OCI-LY1 (cell line): Measurements from ENCODE around the gene PANK4.

Source experiments
- H2AFZ ChIP-seq: fragments of 200-600 bp; sonication (generic), shearing (Covaris generic); 2 replicates; pipeline ENCODE4 v1.6.0; 2014; ENCODE audit warnings: antibody characterized with exemption, mild to moderate bottlenecking, low read length
- H3F3A ChIP-seq: fragments of 200-600 bp; sonication (generic), shearing (Covaris generic); 2 replicates; pipeline ENCODE4 v1.6.0; 2014; ENCODE audit warnings: mild to moderate bottlenecking, antibody characterized with exemption, low read length, moderate library complexity; ENCODE audit not compliant: insufficient read depth
- H3K27ac ChIP-seq: fragments of 200-600 bp; sonication (generic); 2 replicates; pipeline ENCODE4 v1.5.1; 2014; ENCODE audit warnings: low read length, mixed run types, mild to moderate bottlenecking, low read depth; ENCODE audit not compliant: poor library complexity, severe bottlenecking
- H3K27me3 ChIP-seq: fragments of 200-600 bp; sonication (generic); 2 replicates; pipeline ENCODE4 v1.6.0; 2014; ENCODE audit warnings: antibody characterized with exemption, mild to moderate bottlenecking, low read length, moderate library complexity; ENCODE audit not compliant: insufficient read depth
- H3K36me3 ChIP-seq: fragments of 200-600 bp; sonication (generic); 2 replicates; pipeline ENCODE4 v1.6.1; 2014; ENCODE audit warnings: mild to moderate bottlenecking, antibody characterized with exemption, low read length, moderate library complexity, mixed read lengths; ENCODE audit not compliant: insufficient read depth
- H3K4me1 ChIP-seq: fragments of 200-600 bp; sonication (generic); 2 replicates; pipeline ENCODE4 v1.5.1; 2014; ENCODE audit warnings: mild to moderate bottlenecking, low read length, moderate library complexity; ENCODE audit not compliant: insufficient read depth, severe bottlenecking
- H3K4me2 ChIP-seq: fragments of 200-600 bp; sonication (generic), shearing (Covaris generic); 2 replicates; pipeline ENCODE4 v1.6.1; 2014; ENCODE audit warnings: low read length
- H3K4me3 ChIP-seq: fragments of 200-600 bp; sonication (generic); 2 replicates; pipeline ENCODE4 v1.5.1; 2014; ENCODE audit warnings: low read length, low read depth, mild to moderate bottlenecking, mixed read lengths; ENCODE audit not compliant: poor library complexity, severe bottlenecking
- H3K79me2 ChIP-seq: fragments of 200-600 bp; shearing (Covaris generic); 2 replicates; pipeline ENCODE4 v1.6.1; 2016; ENCODE audit warnings: mixed run types, low read length, mixed read lengths; ENCODE audit not compliant: insufficient read depth
- H3K9ac ChIP-seq: fragments of 200-600 bp; sonication (generic), shearing (Covaris generic); 2 replicates; pipeline ENCODE4 v1.6.1; 2014; ENCODE audit warnings: mild to moderate bottlenecking, low read length, mixed read lengths
- H3K9me2 ChIP-seq: fragments of 200-600 bp; sonication (generic), shearing (Covaris generic); 2 replicates; pipeline ENCODE4 v1.6.1; 2014; ENCODE audit warnings: low read depth, mild to moderate bottlenecking, low read length, mixed read lengths
- H3K9me3 ChIP-seq: fragments of 200-600 bp; shearing (Covaris generic); 2 replicates; pipeline ENCODE4 v1.6.1; 2014; ENCODE audit warnings: low read length, mixed read lengths
- H4K20me1 ChIP-seq: fragments of 200-600 bp; sonication (generic), shearing (Covaris generic); 2 replicates; pipeline ENCODE4 v1.6.0; 2016; ENCODE audit warnings: mild to moderate bottlenecking, low read length; ENCODE audit not compliant: insufficient read depth
- EZH2 ChIP-seq: fragments of 200-600 bp; sonication (generic), shearing (Covaris generic); IDR thresholded peaks from 2 replicates; pipeline ENCODE4 v1.8.0; 2017; ENCODE audit warnings: borderline replicate concordance, mixed run types, mild to moderate bottlenecking, antibody characterized with exemption, low read length, moderate library complexity, mixed read lengths
- TF ChIP-seq, protein P1 (sequence below): fragments of 200-600 bp; sonication (generic), shearing (Covaris generic); IDR thresholded peaks from 2 replicates; pipeline ENCODE4 v1.5.1; 2017; ENCODE audit warnings: mild to moderate bottlenecking, antibody characterized with exemption, low read length, moderate library complexity, mixed read lengths

PANK4 gene

DNA sequence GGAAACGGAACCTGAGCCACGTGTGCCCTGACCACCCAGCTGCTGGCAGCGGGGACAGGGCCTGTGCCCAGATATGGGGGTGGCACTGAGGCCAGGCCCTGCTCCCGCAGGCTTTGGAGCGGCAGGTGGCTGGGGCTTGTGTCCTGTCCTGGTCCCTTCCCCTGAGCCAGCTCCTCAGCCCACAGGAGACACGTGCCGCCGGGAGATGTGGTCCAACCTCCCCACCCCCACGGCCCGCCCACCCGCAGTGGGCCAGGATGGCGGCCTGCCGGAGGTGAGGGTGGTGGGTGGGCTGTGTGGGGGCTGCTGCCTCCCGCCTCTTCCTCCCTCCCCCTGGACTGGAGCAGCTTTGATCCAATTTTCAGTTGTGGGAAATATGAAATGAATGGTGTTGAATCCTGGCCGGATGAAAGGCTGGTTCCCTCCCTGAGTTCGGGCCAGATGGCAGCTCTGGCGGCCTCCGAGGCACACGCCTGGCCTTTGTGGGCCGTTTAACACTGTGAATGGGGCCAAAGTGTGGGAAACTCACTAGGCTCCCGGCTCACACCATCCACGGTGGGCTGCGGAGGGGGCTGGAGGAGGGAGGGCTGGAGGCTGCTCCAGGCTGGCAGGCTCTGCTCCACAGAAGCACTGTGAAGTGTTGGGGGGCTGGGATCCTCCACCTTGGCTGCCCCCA is 6.2 kb upstream of the PANK4 start:
- Histone ChIP-seq H3K36me3 (no peaks in the 10 kb centered on the region), H2AFZ (no peak overlapping the region), H3F3A (no peaks in the 10 kb centered on the region), H3K4me3 (no peak overlapping the region), H3K4me2 (no peak overlapping the region), H3K79me2 (no peaks in the 10 kb centered on the region), H3K4me1 (no peaks in the 10 kb centered on the region), H3K9me3 (no peaks in the 10 kb centered on the region), H3K9me2 (no peaks in the 10 kb centered on the region), H3K27ac (no peak overlapping the region), H3K27me3 (0 out of 2 replicates have a peak, but pooled peaks cover 9% of the 10 kb centered on the region), H4K20me1 (no peaks in the 10 kb centered on the region), H3K9ac (no peak overlapping the region)
- TF ChIP-seq EZH2: no peak
- TF ChIP-seq, protein P1, sequence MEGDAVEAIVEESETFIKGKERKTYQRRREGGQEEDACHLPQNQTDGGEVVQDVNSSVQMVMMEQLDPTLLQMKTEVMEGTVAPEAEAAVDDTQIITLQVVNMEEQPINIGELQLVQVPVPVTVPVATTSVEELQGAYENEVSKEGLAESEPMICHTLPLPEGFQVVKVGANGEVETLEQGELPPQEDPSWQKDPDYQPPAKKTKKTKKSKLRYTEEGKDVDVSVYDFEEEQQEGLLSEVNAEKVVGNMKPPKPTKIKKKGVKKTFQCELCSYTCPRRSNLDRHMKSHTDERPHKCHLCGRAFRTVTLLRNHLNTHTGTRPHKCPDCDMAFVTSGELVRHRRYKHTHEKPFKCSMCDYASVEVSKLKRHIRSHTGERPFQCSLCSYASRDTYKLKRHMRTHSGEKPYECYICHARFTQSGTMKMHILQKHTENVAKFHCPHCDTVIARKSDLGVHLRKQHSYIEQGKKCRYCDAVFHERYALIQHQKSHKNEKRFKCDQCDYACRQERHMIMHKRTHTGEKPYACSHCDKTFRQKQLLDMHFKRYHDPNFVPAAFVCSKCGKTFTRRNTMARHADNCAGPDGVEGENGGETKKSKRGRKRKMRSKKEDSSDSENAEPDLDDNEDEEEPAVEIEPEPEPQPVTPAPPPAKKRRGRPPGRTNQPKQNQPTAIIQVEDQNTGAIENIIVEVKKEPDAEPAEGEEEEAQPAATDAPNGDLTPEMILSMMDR: no peak

DNA sequence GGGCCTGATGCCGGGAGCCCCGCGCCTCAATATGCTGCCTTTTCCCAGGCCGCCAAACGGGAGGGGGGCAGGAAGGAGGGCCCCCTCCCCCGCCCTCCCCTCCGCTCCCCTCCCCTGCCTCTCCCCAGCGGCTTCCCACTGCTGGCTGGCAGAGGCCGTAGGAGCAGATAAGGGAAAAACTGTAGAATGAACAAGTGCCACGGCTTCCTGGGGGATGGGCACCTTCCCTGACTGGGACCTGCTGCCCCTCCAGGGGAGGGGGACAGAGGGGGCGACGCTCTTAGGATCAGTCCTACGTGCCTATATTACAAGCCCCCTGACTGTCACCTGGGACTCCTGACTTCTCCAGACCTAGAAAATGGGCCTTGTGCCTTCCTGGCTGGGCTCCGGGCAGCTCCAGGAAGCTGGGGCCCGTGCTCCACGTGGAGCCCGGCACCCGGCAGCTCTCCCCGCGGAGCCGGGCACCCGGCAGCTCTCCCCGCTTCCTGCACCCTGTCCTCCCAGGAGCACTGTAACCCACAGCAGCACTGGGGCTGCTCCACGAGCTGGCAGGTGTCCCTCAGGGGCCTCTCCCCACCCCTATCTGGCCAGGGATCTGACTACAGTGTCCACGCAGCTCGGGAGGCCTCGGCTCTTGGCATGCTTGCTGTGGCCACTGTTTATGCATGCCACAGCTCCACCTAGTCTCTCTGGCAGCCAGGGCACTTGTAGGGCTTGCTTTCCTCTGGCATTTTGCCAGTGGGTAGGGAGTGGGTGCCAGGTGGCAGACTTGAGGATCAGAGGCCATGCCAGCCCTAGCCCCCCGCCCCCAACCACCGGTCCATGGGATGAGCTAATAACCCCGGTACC is 4.3 kb upstream of the PANK4 start:
- Histone ChIP-seq H3K79me2 (0 out of 2 replicates have a peak, but pooled peaks cover under 1% of the 10 kb centered on the region), H3K4me1 (peaks cover 6% of the 10 kb centered on the region), H3K9me2 (no peaks in the 10 kb centered on the region), H3K4me2 (no peak overlapping the region), H3K9ac (no peak overlapping the region), H2AFZ (no peak overlapping the region), H3F3A (no peaks in the 10 kb centered on the region), H4K20me1 (no peaks in the 10 kb centered on the region), H3K9me3 (no peaks in the 10 kb centered on the region), H3K36me3 (no peaks in the 10 kb centered on the region), H3K4me3 (no peak overlapping the region), H3K27me3 (0 out of 2 replicates have a peak, but pooled peaks cover 17% of the 10 kb centered on the region), H3K27ac (no peak overlapping the region)
- TF ChIP-seq, protein P1: no peak
- TF ChIP-seq EZH2: no peak

DNA sequence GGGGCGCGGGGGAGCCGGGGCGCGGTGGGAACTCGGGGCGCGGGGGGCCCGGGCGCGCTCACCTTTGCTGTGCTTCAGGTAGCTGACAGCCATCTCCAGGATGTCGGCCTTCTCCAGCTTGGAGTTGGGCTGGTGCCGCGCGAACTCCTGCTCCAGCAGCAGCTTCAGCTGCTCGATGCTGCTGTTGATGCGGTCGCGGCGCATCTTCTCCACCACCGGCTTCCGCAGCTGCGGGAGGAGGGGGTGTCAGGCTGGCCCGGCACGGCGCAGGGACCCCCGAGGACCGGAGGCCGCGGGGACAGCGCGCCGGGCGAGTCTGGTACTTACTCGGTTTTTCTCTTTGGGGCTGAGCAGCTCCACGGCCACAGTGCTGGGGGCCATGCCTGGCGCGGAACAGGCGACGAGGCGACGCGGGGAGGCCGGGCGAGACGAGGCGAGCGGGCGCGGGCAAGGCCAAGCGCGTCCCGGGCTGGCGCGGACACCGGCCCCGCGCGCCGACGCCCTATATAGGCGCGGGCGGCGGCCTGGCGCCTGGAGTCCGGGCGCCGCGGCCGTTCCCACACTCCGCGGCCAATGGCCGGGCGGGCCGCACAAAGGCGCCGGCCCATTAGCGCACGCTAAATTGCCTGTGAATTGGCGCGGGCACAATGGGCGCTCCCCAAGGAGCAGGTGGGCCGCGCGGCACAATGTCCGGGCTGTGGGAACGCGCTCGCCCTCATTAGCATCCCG is 3.6 kb upstream of the PANK4 start, which contains the start of gene HES5:
TSS of gene HES5 (minus strand) at position 480 of the 729 bp plus-strand sequence. CDS start at position 381, 99 bp downstream.
- no peak within 1 kb of the TSS for H2AFZ ChIP-seq
- peaks cover 12% of the 10 kb centered on the region for H3K4me1 ChIP-seq
- no peak within 1 kb of the TSS for H3K4me3 ChIP-seq
- no peaks in the 10 kb centered on the region for H3K36me3 ChIP-seq
- peaks cover 9% of the 10 kb centered on the region for H3K79me2 ChIP-seq
- TF ChIP-seq EZH2: no peak
- TF ChIP-seq, protein P1: no peak
- no peak within 1 kb of the TSS for H3K27ac ChIP-seq
- H4K20me1 ChIP-seq: no peaks in the 10 kb centered on the region
- H3K9me2 ChIP-seq: no peaks in the 10 kb centered on the region
- H3F3A ChIP-seq: no peaks in the 10 kb centered on the region
- no peaks in the 10 kb centered on the region for H3K9me3 ChIP-seq
- no peak within 1 kb of the TSS for H3K9ac ChIP-seq
- no peak within 1 kb of the TSS for H3K4me2 ChIP-seq
- H3K27me3 ChIP-seq: 0 out of 2 replicates have a peak, but pooled peaks cover 17% of the 10 kb centered on the region
